Lower leg skin (tissue), 4 donors: ENCODE data around the gene TMEM45A. TPM values are rescaled to one million over a fixed set of nuclear protein-coding genes. Genes with fewer than 3 reads are reported as not detected.
"Not testable (repeated sequence)": the region's sequence is repeated elsewhere in the genome, so short reads cannot be mapped to it uniquely, and the experiment has no call there.

ENCODE experiments used
- DNase-seq, 2 donors: peaks; one replicate each; pipeline ENCODE4 v3.0.0-alpha.2; 2019; ENCODE audit warnings: low spot score in 2 of 2
- H3K4me3 ChIP-seq: fragments of 200-600 bp; sonication (generic); 2 replicates; pipeline ENCODE4 v1.5.1; 2017; ENCODE audit warnings: mild to moderate bottlenecking, low read depth; ENCODE audit not compliant: poor library complexity, severe bottlenecking
- POLR2A ChIP-seq, 2 donors: fragments of 450-650 bp; IDR thresholded peaks; one replicate each; pipeline ENCODE4 v1.6.1; 2016 to 2017; ENCODE audit warnings: antibody characterized with exemption in 2 of 2, mild to moderate bottlenecking in 1 of 2, moderate library complexity in 1 of 2
- WGBS, 2 donors: methylation state at CpG; one replicate each; pipeline ENCODE4 v1.1.5; 2018; 5-methylcytosine and 5-hydroxymethylcytosine counted together
- intact Hi-C: fragments of 100-400 bp; cut with DNase I; formaldehyde crosslinking; loops from one replicate; pipeline ENCODE4 v1.15.0; 2023; ENCODE audit warnings: low total_unique reads
- total RNA-seq, 4 donors: library from RNA; depleted of rRNA; stranded (reverse); fragments of >200 nt; gene quantifications; one replicate each; pipeline ENCODE4 v1.1.0, GENCODE V29; 2016
- TF ChIP-seq, protein P1 (sequence below), 3 donors: fragments of 450-650 bp; IDR thresholded peaks; one replicate each; pipeline ENCODE4 v1.5.1; 2016; ENCODE audit warnings: antibody characterized with exemption in 3 of 3, mild to moderate bottlenecking in 3 of 3, moderate library complexity in 2 of 3

Gene TMEM45A
- total RNA-seq, 4 donors from 2014 or later: 421 to 1,097 (median 707) TPM

GRCh38 chr3:100577382-100578008 is 85.1 kb downstream of the TMEM45A start:
- intact Hi-C loops: no loop called here
- no peak for TF ChIP-seq POLR2A (IDR thresholded peaks at IDR 0.05)
- TF ChIP-seq, protein P1, sequence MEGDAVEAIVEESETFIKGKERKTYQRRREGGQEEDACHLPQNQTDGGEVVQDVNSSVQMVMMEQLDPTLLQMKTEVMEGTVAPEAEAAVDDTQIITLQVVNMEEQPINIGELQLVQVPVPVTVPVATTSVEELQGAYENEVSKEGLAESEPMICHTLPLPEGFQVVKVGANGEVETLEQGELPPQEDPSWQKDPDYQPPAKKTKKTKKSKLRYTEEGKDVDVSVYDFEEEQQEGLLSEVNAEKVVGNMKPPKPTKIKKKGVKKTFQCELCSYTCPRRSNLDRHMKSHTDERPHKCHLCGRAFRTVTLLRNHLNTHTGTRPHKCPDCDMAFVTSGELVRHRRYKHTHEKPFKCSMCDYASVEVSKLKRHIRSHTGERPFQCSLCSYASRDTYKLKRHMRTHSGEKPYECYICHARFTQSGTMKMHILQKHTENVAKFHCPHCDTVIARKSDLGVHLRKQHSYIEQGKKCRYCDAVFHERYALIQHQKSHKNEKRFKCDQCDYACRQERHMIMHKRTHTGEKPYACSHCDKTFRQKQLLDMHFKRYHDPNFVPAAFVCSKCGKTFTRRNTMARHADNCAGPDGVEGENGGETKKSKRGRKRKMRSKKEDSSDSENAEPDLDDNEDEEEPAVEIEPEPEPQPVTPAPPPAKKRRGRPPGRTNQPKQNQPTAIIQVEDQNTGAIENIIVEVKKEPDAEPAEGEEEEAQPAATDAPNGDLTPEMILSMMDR (IDR thresholded peaks at IDR 0.05): no peak
- H3K4me3 ChIP-seq: no peak overlapping the region
- DNase-seq: no peak
- WGBS, 2 donors: 86 to 88% methylated on average over 1 of the region's 1 CpG

- intact Hi-C loops: no loop called here
Measured at GRCh38 chr3:100578646-100579045, 86.2 kb downstream of the TMEM45A start.

GRCh38 chr3:100580147-100580546 is 87.7 kb downstream of the TMEM45A start:
- TF ChIP-seq POLR2A (IDR thresholded peaks at IDR 0.05): no peak
- intact Hi-C loops: loop anchor here (10.0 kb wide), 1 partner anchor 115 kb away; no protein-coding TSS in a partner anchor
- DNase-seq: no peak
- 57 to 60% methylated on average over 2 of the region's 2 CpGs for WGBS, 2 donors
- H3K4me3 ChIP-seq: no peak overlapping the region

More at GRCh38 chr3:100578646-100579045, 86.2 kb downstream of the TMEM45A start:
- DNase-seq: no peak
- no peak overlapping the region for H3K4me3 ChIP-seq
- TF ChIP-seq, protein P1 (IDR thresholded peaks at IDR 0.05): no peak
- TF ChIP-seq POLR2A (IDR thresholded peaks at IDR 0.05): no peak

DNA sequence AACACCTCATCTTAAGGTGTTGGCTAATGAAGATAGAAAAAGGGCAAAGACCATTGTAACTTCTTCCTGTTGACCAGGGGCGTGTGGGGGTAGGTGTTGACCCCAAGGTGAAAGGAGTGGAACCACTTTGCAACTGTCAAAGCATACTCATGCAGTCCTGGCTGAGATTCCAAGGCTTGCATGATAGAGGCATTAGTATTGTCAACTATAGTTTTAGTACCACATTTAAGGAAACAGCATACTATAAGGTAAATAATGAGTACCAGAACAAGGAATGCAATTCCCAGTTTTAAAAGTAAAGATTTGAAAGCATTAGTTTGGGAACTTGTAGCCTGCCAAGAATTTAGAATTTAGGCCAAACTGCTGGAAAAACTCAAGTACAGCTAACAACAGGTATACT is 89.2 kb downstream of the TMEM45A start:
- no peak for TF ChIP-seq POLR2A (IDR thresholded peaks at IDR 0.05)
- TF ChIP-seq, protein P1 (IDR thresholded peaks at IDR 0.05): no peak
- intact Hi-C loops: loop anchor here (10.0 kb wide), 1 partner anchor 117 kb away; no protein-coding TSS in a partner anchor
- no peak overlapping the region for H3K4me3 ChIP-seq
- DNase-seq: no peak
- 83 to 91% methylated on average over 1 of the region's 1 CpG for WGBS, 2 donors

DNA sequence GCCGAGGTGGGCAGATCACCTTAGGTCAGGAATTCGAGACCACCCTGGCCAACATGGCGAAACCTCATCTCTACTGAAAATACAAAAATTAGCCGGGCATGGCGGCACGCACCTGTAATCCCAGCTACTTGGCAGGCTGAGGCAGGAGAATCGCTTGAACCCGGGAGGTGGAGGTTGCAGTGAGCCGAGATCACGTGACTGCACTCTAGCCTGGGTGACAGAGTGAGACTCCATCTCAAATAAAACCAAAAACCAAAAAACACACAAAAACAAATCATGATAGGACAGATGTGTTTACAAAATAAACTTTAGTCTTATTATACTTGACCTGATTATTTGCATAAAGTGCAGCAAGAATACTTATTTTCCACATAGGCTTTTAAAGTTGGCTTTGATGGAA is 89.7 kb downstream of the TMEM45A start:
- intact Hi-C loops: loop anchor here (10.0 kb wide), 1 partner anchor 117 kb away; no protein-coding TSS in a partner anchor
- WGBS, 2 donors: 92 to 93% methylated on average over 10 of the region's 10 CpGs

DNA sequence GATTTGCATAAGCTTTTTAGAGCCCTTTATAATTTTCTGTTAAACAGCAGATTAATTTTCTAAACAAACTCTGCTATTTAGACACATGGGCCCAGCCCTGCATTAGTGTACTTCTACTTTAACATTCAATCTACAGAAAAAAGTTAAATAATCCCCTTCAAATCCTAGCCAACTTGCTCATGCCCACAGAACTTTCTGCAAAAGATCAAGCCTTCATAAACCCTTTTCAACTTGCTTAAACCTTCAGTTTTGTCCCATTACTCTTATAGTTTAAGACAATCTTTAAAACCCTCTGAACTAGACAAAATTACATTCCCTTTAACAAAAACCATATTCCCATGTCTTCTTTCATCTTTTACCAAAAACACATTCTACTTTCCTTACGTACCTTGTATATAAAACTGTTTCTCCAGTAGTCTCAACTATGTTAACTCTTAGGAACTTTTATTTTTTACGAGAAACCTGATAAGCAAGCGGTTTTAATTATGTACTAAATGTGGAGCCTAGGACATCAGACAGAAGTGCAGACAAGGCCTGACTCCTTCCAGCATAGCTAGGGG is 91.8 kb downstream of the TMEM45A start:
- intact Hi-C loops: loop anchor here (10.0 kb wide), 1 partner anchor 119 kb away; no protein-coding TSS in a partner anchor
- TF ChIP-seq POLR2A (IDR thresholded peaks at IDR 0.05): no peak
- TF ChIP-seq, protein P1 (IDR thresholded peaks at IDR 0.05): no peak
- 88 to 91% methylated on average over 3 of the region's 3 CpGs for WGBS, 2 donors
- no peak for DNase-seq
- no peak overlapping the region for H3K4me3 ChIP-seq

More for the DNA sequence above, 89.7 kb downstream of the TMEM45A start:
- not testable (repeated sequence) for H3K4me3 ChIP-seq, DNase-seq
